ENCODE measurements around the gene TREM1.

GRCh38 chr6:41302638-41303037, 16.2 kb upstream of the TREM1 start:
- TF ChIP-seq, protein P1, sequence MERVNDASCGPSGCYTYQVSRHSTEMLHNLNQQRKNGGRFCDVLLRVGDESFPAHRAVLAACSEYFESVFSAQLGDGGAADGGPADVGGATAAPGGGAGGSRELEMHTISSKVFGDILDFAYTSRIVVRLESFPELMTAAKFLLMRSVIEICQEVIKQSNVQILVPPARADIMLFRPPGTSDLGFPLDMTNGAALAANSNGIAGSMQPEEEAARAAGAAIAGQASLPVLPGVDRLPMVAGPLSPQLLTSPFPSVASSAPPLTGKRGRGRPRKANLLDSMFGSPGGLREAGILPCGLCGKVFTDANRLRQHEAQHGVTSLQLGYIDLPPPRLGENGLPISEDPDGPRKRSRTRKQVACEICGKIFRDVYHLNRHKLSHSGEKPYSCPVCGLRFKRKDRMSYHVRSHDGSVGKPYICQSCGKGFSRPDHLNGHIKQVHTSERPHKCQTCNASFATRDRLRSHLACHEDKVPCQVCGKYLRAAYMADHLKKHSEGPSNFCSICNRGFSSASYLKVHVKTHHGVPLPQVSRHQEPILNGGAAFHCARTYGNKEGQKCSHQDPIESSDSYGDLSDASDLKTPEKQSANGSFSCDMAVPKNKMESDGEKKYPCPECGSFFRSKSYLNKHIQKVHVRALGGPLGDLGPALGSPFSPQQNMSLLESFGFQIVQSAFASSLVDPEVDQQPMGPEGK (CRISPR knock-in tag; IDR thresholded peaks at IDR 0.05; ENCODE audit: borderline replicate concordance): no peak
- TF ChIP-seq ZC3H10 (CRISPR knock-in tag; IDR thresholded peaks at IDR 0.05) (no peak), TOX (CRISPR knock-in tag; IDR thresholded peaks at IDR 0.05; ENCODE audit: borderline replicate concordance) (no peak), ISL1 (CRISPR knock-in tag; IDR thresholded peaks at IDR 0.05) (no peak), ZNF8 (CRISPR knock-in tag; IDR thresholded peaks at IDR 0.05) (no peak)
